Measurements from ENCODE around the gene SHC2. TPM values are rescaled to one million over a fixed set of nuclear protein-coding genes. Genes with fewer than 3 reads are reported as not detected.

Gene SHC2
- total RNA-seq, 1 experiment from 2014 or later: 1.1 TPM

GRCh38 chr19:398719-399118, 62.1 kb downstream of the SHC2 start:
- intact Hi-C loops (cut with micrococcal nuclease; ENCODE audit: unreplicated experiment): no loop called here
- H3K27me3 ChIP-seq (replicated peaks; ENCODE audit: insufficient read depth, low read depth, low read length, poor library complexity): no peaks in the 10 kb centered on the region
- H3K4me1 ChIP-seq (ENCODE audit: insufficient read depth, low read length, poor library complexity, severe bottlenecking): no peaks in the 10 kb centered on the region
- H3K9me3 ChIP-seq (ENCODE audit: low read depth, low read length, poor library complexity, severe bottlenecking): no peaks in the 10 kb centered on the region
- BruUV-seq (replicated peaks): no TSS peak
- H3K36me3 ChIP-seq (ENCODE audit: insufficient read depth, low read length, poor library complexity, severe bottlenecking): no peaks in the 10 kb centered on the region
- H3K4me3 ChIP-seq (ENCODE audit: low read depth, low read length, poor library complexity, severe bottlenecking): no peak overlapping the region
- TF ChIP-seq CTCF (conservative IDR thresholded peaks at IDR 0.05; ENCODE audit: low read depth, low read length) (no peak), EZH2 (IDR thresholded peaks at IDR 0.05; ENCODE audit: borderline replicate concordance, low read depth, low read length, poor library complexity, severe bottlenecking) (no peak)
- POLR2A ChIA-PET (ENCODE audit: low non-redundant PET): no interaction called here
- no peak for DNase-seq (ENCODE audit: low spot score)
- CTCF ChIA-PET: no interaction called here
- H3K27ac ChIP-seq (ENCODE audit: low read depth, low read length, poor library complexity, severe bottlenecking): no peak overlapping the region

- POLR2A ChIA-PET (ENCODE audit: low non-redundant PET): no interaction called here
- CTCF ChIA-PET: no interaction called here
- no peak for DNase-seq (ENCODE audit: low spot score)
- intact Hi-C loops (cut with micrococcal nuclease; ENCODE audit: unreplicated experiment): no loop called here
- no peak for TF ChIP-seq CTCF (conservative IDR thresholded peaks at IDR 0.05; ENCODE audit: low read depth, low read length)
- TF ChIP-seq EZH2 (IDR thresholded peaks at IDR 0.05; ENCODE audit: borderline replicate concordance, low read depth, low read length, poor library complexity, severe bottlenecking): no peak
- Histone ChIP-seq H3K4me1 (ENCODE audit: insufficient read depth, low read length, poor library complexity, severe bottlenecking) (no peaks in the 10 kb centered on the region), H3K27me3 (replicated peaks; ENCODE audit: insufficient read depth, low read depth, low read length, poor library complexity) (no peaks in the 10 kb centered on the region), H3K36me3 (ENCODE audit: insufficient read depth, low read length, poor library complexity, severe bottlenecking) (no peaks in the 10 kb centered on the region), H3K4me3 (ENCODE audit: low read depth, low read length, poor library complexity, severe bottlenecking) (no peak overlapping the region), H3K9me3 (ENCODE audit: low read depth, low read length, poor library complexity, severe bottlenecking) (no peaks in the 10 kb centered on the region), H3K27ac (ENCODE audit: low read depth, low read length, poor library complexity, severe bottlenecking) (no peak overlapping the region)
- BruUV-seq (replicated peaks): no TSS peak
Measured at GRCh38 chr19:397941-398706, 62.7 kb downstream of the SHC2 start.

- POLR2A ChIA-PET (ENCODE audit: low non-redundant PET): no interaction called here
- no peaks in the 10 kb centered on the region for H3K4me1 ChIP-seq (ENCODE audit: insufficient read depth, low read length, poor library complexity, severe bottlenecking)
- H3K9me3 ChIP-seq (ENCODE audit: low read depth, low read length, poor library complexity, severe bottlenecking): no peaks in the 10 kb centered on the region
- no peak overlapping the region for H3K27ac ChIP-seq (ENCODE audit: low read depth, low read length, poor library complexity, severe bottlenecking)
- intact Hi-C loops (cut with micrococcal nuclease; ENCODE audit: unreplicated experiment): no loop called here
- no peaks in the 10 kb centered on the region for H3K27me3 ChIP-seq (replicated peaks; ENCODE audit: insufficient read depth, low read depth, low read length, poor library complexity)
- no peaks in the 10 kb centered on the region for H3K36me3 ChIP-seq (ENCODE audit: insufficient read depth, low read length, poor library complexity, severe bottlenecking)
- DNase-seq (ENCODE audit: low spot score): no peak
- TF ChIP-seq CTCF (conservative IDR thresholded peaks at IDR 0.05; ENCODE audit: low read depth, low read length): no peak
- no peak for TF ChIP-seq EZH2 (IDR thresholded peaks at IDR 0.05; ENCODE audit: borderline replicate concordance, low read depth, low read length, poor library complexity, severe bottlenecking)
- BruUV-seq (replicated peaks): no TSS peak
- CTCF ChIA-PET: no interaction called here
- H3K4me3 ChIP-seq (ENCODE audit: low read depth, low read length, poor library complexity, severe bottlenecking): no peak overlapping the region
Measured at GRCh38 chr19:397321-397720, 63.5 kb downstream of the SHC2 start.
